ENCODE measurements around the gene TNS3.
"Not testable (repeated sequence)": the region's sequence is repeated elsewhere in the genome, so short reads cannot be mapped to it uniquely, and the experiment has no call there.

The TNS3 gene

GRCh38 chr7:47543056-47543455 is 38.9 kb downstream of the TNS3 start:
- no peak for DNase-seq (ENCODE audit: low read depth in 4 of 4, low spot score in 1 of 4)

DNA sequence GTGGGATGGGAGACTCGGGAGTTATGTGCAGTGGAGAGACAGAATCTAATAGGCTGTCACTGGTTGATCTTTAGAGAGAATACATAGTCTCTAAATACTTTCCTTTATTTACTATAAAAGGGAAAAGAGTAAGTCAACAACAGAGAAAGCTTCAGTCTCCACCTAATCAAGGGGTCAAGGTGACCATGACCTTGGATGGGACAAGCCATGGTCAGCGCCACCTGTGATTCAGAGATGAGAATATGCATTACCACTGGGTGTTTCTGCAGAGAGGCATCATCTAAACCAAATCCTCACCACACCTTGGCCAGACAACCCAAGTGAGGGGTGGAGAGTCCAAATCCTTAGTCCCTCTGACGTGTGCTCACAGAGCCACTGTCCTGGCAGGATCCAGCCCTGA is 39.9 kb downstream of the TNS3 start:
- DNase-seq (ENCODE audit: low read depth in 4 of 4, low spot score in 1 of 4) = no peak

DNA sequence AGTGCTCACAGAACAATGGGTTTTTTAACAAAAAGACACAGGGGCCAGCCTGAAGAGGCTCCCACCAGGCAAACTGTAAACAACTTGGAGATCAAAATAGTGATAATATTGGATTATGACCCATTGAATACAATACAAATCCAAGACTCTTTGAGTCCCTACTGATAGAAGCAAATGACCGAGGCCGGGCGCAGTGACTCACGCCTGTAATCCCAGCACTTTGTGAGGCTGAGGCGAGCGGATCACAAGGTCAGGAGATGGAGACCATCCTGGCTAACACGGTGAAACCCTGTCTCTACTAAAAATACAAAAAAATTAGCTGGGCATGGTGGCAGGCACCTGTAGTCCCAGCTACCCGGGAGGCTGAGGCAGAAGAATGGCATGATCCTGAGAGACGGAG is 40.4 kb downstream of the TNS3 start:
- not testable (repeated sequence) for DNase-seq (ENCODE audit: low read depth in 4 of 4, low spot score in 1 of 4)

DNA sequence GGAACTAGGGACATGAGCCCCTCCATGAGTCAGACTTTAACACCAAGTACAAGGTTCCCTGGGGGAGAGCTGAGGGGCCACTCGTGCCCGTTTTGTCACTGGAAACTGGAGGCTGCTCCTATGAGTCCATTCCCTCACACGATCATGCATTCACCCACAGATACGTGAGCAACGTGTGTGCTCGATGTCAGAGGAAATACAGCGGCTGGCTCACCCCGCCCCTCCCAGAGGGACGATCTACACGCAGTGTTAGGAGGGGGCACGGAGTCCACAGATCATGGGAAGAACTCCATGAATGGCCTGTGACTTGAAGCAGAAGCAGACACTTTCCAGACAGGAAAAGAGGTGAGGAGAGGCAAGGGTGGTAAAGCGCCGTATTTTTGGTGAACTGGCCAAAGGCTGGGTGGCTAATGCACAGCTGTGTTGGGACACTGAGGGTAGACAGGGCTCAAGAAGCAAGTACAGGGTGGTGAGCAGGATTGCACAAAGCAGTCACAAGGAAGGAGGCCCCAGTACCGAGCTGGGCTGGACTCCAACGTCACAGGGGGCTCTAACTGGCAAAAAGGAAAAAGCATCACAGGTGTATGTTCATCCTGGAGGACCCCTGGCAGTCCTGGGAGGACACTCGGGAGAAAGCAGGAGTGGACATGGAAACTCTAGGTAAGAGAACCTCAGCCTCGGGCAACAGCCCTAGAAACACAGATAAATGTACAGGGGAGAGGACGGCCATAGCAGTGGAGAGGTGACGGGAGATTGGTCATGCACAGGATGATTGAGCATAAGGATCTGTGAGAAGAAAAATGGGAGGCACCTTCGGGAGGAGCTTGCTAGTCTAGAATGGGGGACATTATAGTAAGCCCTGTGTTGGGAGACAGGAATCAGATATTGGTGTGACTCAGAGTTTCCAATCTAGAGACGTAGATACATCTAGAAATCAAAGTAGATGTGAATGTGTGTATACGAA is 41.2 kb downstream of the TNS3 start:
- DNase-seq (ENCODE audit: low read depth in 4 of 4, low spot score in 1 of 4) = no peak

DNA sequence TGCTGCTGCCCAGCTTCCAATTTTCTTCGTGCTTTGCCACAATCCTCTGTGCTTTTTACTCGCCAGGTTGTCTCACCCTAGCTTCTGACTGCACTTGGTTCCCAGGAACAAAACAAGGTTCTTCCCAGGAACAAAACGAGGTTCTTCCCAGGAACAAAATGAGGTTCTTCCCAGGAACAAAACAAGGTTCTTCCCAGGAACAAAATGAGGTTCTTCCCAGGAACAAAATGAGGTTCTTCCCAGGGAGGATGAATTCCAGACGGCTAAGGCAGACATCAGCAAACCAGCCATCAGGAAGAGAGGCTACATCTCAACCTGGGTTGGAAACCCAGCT is 41.9 kb downstream of the TNS3 start:
- DNase-seq (ENCODE audit: low read depth in 4 of 4, low spot score in 1 of 4) = no peak

- DNase-seq (ENCODE audit: low read depth in 4 of 4, low spot score in 1 of 4) = no peak
These were observed 42.4 kb downstream of the TNS3 start for GRCh38 chr7:47539398-47540052.

- no peak for DNase-seq (ENCODE audit: low read depth in 4 of 4, low spot score in 1 of 4)
These were observed 43.0 kb downstream of the TNS3 start for GRCh38 chr7:47538846-47539311.

- no peak for DNase-seq (ENCODE audit: low read depth in 4 of 4, low spot score in 1 of 4)
These were observed 43.9 kb downstream of the TNS3 start for GRCh38 chr7:47537716-47538675.

DNA sequence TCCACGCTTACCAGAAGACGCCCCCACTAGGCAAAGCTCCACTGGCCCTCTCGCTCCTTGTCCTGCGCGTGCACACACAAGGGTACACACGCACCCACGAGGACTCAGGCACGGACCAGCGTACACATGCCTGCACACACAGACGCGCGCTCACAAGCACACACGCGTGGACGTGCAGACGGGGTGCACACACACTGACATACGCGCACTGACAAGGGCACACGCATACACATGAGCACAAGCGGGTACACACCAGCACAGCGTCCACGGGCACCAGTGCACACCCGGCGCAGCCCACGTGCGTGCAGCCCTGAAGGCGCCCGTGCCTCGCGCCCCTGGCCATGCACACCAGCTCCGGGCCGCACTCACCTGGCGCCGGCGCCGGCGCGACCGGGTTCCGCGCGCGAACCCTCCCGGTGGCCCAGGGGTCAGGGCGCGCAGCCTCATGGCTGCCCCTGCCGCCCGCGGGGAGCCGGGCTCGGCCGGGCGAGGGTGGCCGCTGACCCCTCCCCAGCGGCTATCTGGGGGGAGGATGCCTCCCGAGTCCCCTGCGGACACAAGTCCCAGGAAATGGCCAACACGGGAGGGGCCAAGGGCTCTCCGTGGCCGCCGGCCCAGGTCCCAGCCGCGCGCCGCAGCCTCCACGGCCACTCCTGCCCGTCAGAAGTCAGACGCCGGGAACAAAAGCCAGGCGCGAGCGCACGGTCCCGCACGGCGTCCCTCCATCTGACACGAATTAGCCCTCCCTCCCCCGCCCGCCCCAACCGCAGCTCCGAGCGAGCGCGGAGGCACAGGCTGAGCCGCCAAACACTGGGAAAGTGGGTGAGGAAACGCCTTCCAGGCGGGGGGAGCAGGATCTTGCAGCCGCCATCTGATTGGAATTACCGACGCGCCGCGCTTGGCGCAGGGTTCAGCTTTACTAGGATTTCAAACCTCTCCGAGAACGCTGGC is 45.0 kb downstream of the TNS3 start:
- no peak for DNase-seq (ENCODE audit: low read depth in 4 of 4, low spot score in 1 of 4)

DNA sequence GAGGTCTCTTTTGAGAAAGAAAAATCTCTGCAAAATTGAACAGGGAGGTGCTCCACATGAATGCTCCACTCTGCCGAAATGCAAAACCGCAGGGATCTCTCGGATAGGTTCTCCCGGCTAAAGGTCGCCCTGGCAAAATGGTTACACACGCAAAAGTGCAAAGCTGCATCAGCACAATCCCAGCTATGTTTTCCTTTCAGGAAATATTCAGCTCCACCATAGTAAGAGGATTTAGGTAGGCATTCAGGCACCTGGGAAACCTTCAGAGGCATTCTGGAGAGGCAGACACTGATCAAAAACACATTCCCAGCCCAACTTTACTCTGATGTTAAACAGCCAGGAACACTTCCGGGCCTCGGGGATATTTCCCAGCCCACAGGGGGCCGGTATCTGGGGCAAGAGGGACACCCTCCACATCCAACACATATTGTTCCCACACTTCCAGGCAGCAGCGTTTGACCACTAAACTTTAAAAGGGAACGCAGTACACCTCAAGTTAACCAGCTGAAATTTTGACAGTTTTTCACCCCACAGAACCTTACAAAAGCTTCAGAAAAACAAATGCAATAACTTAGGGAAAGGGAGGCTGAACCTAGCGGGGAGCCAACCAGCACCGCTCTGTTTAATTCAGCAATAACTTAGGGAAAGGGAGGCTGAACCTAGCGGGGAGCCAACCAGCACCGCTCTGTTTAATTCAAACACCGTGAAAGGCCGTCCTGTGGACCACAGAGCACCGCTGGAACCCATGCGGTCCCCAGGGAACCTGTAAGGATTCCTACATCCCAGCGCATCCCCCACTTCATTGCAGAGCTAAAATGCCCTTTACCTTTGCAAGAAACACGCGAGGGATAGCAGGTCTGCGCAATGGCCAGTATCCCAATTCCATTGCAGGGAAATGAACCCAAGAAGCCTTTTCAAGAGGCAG is 45.9 kb downstream of the TNS3 start:
- no peak for DNase-seq (ENCODE audit: low read depth in 4 of 4, low spot score in 1 of 4)

- no peak for DNase-seq (ENCODE audit: low read depth in 4 of 4, low spot score in 1 of 4)
These were observed 46.7 kb downstream of the TNS3 start for GRCh38 chr7:47535035-47535703.

DNA sequence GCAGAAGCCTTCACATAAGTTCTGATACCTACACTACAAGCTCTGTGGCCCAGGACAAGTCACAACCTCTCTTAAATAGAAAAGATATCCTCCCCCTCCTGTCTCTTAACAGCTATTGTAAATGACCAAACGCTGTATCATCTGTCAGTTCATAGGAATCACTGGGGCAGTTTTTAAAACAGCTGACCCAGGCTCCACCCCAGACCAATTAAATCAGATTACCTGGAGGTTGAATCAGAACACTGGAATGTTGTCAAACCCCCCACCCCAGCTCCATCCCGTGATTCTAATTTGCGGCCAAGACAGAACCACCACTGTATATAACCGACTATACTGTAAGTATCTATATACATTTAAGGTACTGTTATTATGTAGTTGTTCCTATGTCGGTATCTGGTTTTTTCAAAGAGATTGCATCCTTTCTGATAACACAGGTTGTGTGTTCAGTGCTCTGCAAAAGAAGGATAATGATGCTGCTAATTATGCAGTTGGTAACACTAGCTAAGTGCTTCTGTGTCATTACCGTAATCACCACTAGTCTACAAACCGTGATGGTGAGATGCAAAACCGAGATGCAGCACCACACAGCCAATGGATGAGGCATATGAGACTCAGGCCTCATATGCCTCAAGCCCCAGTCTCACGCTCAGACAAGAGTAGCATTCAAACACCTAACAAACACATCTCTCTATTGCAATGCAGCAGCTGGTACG is 47.4 kb downstream of the TNS3 start:
- no peak for DNase-seq (ENCODE audit: low read depth in 4 of 4, low spot score in 1 of 4)

GRCh38 chr7:47531584-47532492 is 50.1 kb downstream of the TNS3 start:
- DNase-seq (ENCODE audit: low read depth in 4 of 4, low spot score in 1 of 4) = no peak

DNA sequence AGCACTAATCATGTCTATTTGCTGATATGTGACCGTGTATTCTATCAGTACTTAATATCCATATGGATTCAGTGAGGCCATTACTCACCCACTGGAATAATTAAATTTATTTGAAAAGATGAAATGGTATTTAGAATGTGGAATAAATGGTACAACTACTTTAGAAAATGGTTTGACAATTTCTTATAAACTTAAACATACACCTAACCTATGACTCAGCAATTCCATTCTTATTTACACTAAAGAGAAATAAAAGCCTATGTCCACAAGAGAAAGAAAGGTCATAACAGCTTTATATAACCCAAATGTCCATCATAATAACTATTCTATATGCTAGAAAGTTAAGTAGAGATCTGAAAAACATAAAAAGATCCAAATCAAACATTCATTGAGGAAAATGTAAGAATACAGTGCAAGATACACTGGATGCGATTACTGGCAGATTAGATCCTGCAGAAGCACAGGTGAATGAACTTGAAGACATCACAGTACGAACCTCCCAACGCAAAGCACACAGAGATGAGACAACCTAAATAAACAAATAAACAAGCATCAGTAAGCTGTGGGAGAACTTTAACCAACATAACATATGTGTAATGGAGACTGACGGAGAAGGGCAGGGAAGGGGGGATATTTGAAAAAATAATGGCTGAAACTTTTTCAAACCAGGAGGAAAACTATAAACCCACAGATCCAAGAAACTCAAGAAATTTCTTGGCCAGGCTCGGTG is 51.9 kb downstream of the TNS3 start:
- DNase-seq (ENCODE audit: low read depth in 4 of 4, low spot score in 1 of 4) = no peak

GRCh38 chr7:47529405-47529804 is 52.5 kb downstream of the TNS3 start:
- DNase-seq (ENCODE audit: low read depth in 4 of 4, low spot score in 1 of 4) = no peak

DNA sequence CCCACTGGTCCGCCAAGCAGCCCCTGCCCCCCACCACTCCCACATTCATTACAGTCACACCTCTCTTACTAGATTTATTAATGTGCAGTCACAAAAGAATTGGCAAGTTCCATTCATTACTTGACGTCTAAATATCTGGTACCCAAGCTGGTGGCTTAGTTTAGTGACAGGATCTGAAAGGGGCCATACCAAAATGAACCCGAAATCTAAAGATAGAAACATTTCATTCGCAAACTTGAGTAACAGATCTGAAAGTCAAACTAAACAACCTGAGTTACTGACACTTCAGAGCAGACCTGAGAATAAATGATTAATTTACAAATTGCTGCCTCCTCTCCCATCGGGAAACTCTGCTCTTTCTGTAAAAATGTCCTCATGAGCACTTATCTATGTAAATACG is 53.4 kb downstream of the TNS3 start:
- no peak for DNase-seq (ENCODE audit: low read depth in 4 of 4, low spot score in 1 of 4)

All from stimulated activated CD4-positive, alpha-beta T cell treated with anti-CD3 and anti-CD28 coated beads, Interleukin-1b, Interleukin-23, amount 100 ng/mL, for 24 hours (primary cell).